OCI-LY7 (cell line): ENCODE data around the gene VTI1A.

Experiments used
- EZH2phosphoT487 ChIP-seq: fragments of 200-600 bp; sonication (generic); IDR thresholded peaks from 2 replicates; pipeline ENCODE4 v1.6.1; 2018; ENCODE audit warnings: low read depth, borderline replicate concordance, mild to moderate bottlenecking, mixed run types, antibody characterized with exemption, low read length, moderate library complexity, mixed read lengths
- TF ChIP-seq, protein P1 (sequence below): fragments of 200-600 bp; sonication (generic); conservative IDR thresholded peaks from 2 replicates; pipeline ENCODE4 v1.5.1; 2014; ENCODE audit warnings: mild to moderate bottlenecking, antibody characterized with exemption, low read length, moderate library complexity, mixed read lengths

DNA sequence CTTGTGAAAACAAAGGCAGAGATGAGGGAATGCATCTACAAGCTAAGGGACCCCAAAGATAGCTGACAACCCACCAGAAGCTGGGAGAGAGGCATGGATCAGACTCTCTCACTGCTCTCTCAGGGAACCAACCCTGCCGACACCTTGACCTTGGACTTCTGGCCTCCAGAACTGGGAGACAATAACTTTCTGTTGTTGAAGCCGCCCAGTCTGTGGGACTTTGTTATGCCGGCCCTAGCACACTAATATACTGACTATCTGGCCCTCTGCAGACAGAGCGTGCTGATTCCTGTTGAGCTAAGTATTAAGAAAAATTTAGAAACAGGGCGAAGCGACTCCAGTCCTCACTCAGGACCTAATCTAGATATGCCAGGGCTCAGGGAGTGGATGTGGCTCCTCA, 358.7 kb downstream of the VTI1A start:
- TF ChIP-seq, protein P1, sequence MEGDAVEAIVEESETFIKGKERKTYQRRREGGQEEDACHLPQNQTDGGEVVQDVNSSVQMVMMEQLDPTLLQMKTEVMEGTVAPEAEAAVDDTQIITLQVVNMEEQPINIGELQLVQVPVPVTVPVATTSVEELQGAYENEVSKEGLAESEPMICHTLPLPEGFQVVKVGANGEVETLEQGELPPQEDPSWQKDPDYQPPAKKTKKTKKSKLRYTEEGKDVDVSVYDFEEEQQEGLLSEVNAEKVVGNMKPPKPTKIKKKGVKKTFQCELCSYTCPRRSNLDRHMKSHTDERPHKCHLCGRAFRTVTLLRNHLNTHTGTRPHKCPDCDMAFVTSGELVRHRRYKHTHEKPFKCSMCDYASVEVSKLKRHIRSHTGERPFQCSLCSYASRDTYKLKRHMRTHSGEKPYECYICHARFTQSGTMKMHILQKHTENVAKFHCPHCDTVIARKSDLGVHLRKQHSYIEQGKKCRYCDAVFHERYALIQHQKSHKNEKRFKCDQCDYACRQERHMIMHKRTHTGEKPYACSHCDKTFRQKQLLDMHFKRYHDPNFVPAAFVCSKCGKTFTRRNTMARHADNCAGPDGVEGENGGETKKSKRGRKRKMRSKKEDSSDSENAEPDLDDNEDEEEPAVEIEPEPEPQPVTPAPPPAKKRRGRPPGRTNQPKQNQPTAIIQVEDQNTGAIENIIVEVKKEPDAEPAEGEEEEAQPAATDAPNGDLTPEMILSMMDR = no peak
- no peak for TF ChIP-seq EZH2phosphoT487
